Pons (tissue), 1 donor: ENCODE results near the gene CACNG3.
"Not testable (repeated sequence)": the region's sequence is repeated elsewhere in the genome, so short reads cannot be mapped to it uniquely, and the experiment has no call there.

ENCODE experiments used
- DNase-seq: peaks from one replicate; pipeline ENCODE4 v3.0.0-alpha.2; 2016; ENCODE audit warnings: low spot score

Gene CACNG3

GRCh38 chr16:24255456-24256371 lies at the start of gene CACNG3:
Gene CACNG3 (plus strand): TSS chr16:24256335. CDS start chr16:24256755, 420 bp downstream.
- DNase-seq: peak; percentile 28

DNA sequence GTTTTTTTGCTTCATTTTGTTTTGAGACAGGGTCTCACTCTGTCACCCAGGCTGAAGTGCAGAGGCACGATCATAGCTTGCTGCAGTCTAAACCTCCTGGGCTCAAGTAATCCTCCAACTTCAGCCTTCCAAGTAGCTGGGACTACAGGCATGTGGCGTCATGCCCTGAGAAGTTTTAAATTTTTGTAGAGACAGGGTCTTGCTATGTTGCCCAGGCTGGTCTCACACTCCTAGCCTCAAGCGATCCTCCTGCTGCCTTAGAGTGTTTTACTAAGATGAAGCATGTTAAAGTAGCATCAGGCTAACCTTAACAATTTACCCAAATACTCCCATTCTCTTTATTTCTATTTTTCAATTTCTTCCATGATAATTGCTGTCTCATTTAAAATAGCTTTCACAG lies 49.2 kb upstream of the CACNG3 start:
- DNase-seq: no peak

DNA sequence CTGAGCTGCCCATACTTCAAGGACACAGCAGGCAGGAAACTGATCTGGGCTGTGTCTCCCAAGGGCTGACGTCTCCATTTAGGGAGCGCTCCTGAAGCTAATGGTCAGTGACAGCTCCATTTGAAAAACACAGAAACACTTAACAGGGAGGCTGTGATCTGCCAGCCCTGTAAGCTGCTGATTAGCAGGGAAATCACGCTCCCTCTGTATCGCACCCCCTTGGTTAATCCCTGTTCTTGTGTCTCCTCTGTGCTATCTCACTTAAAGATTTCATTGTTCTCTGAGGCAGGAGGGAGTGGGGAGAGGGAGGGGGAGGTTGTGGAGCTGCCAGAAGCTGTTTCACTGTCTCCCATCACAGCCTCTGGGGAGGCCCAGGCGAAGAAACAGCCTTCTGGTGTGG lies 47.4 kb upstream of the CACNG3 start:
- DNase-seq: peak; percentile 96

DNA sequence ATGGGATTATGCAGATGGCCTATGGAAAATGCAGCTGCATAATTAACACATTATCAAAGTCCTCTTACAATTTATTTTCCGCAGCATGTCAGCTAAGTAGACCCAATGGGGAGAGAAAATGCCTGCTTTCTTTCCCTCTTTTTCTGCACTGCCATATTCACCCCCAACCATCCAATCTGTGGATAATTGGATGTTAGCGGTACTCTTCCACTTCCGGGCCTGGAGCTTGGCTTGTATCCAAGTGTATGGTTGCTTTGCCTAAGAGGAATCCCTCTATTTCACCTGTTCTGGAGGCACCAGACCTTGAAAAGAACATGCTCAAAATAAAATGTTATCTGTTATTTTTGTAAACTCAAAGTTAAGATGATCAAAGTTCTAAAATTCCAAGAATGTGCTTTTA lies 41.1 kb upstream of the CACNG3 start:
- no peak for DNase-seq

DNA sequence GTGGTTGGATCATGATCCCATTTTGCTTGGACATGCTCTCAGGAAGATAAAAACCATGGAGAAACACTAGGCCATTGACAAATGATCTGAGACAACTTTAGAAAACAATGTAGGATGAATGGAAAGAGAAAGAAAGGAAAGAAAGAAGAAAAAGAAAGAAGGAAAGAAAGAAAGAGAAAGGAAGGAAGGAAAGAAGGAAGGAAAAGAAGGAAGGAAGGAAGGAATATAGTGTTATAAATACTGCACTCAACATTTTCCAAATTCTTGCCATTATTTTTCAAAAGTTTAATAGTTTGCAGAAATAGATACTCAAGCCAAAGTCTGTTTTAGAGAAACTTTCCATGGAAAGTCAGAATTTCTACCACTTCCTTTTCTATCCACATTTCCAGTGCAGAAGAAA lies 39.2 kb upstream of the CACNG3 start:
- no peak for DNase-seq

GRCh38 chr16:24217461-24217860 lies 38.7 kb upstream of the CACNG3 start:
- DNase-seq: no peak

GRCh38 chr16:24218299-24218698 lies 37.8 kb upstream of the CACNG3 start:
- DNase-seq: no peak

GRCh38 chr16:24221219-24221618 lies 34.9 kb upstream of the CACNG3 start:
- no peak for DNase-seq

GRCh38 chr16:24228514-24228913 lies 27.6 kb upstream of the CACNG3 start:
- DNase-seq: no peak

- no peak for DNase-seq
These were observed 23.2 kb upstream of the CACNG3 start for GRCh38 chr16:24232936-24233335.

DNA sequence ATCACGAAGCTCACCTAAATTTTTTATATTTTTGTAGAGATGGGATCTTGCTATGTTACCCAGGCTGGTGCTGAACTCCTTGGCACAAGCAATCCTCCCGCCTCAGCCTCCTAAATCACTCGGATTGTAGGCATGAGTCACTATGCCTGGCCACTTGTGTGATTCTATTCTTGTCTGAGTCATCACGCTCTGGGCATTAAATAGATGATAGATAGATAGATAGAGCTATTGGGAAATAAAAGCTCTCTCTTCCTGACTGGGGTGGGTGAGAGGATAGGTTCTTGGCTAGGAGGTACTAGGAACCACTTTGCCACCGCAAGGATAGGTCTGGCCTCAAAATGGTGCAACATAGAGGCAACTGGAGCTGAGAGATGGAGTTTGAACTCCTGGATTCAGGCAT lies 21.4 kb upstream of the CACNG3 start:
- no peak for DNase-seq

DNA sequence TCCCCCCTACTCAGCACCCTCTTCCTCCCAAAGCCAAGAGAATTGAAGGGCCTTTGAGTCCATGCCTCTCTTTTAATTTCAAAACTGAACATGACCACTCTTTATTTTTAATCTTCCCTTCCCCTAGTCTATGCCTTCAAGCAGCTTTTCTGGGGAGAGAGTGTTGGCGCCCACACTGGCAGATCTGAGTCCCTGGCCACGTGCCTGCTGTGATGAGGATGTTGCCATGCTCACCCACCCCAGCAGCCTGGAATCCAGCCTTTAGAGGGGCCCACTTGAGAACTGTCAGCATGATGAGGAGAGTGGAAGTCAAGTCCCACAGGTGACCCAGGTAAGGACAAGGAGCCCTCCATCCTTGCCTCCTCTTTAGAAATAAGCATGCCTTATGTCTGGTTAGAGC lies 20.3 kb upstream of the CACNG3 start:
- DNase-seq: no peak

- not testable (repeated sequence) for DNase-seq
These were observed 17.3 kb upstream of the CACNG3 start for GRCh38 chr16:24238846-24239245.

GRCh38 chr16:24246911-24247607 lies 9.1 kb upstream of the CACNG3 start:
- DNase-seq: no peak

DNA sequence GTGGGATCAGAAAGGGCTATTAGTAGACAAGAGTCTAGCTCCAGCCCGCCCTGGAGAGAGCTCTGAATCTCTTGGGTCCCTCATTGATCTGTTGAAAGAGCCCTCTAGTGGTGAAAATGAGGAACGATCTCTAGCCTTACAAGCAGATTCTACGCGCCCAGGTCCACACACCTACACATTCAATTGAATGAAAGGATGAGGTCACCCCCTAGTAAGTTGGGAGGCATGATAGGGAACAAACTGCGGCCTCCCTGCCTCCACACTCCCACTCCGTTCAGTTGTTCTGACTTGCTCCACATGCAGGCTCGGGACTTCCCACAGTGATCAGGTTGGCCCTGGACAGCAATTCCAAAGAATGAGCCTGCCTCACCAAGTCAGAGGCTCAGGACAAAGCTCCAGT lies 2.9 kb upstream of the CACNG3 start:
- DNase-seq: peak; percentile 71

DNA sequence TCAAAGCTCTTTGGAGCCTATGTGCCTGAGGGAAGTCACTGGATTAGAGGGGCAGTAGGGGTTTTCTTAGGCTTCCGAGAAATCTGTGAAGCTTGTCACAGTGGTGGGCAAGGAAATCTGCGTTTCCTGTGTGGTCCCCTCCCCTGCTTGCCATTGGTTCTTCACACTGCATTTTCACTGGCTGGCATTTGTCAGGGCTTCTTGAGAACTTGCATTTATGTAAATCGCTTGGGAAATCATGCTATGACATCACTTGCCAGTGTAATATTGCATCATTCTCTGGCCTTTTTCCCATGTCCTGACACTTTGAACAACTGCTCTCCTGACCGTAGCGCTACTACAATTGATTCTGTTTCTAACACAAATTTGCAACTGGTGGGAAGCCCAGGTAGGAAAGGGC lies 1.8 kb downstream of the CACNG3 start:
- no peak for DNase-seq

- DNase-seq: no peak
These were observed 2.7 kb downstream of the CACNG3 start for GRCh38 chr16:24258791-24259190.

- no peak for DNase-seq
These were observed 6.7 kb downstream of the CACNG3 start for GRCh38 chr16:24262816-24263215.

DNA sequence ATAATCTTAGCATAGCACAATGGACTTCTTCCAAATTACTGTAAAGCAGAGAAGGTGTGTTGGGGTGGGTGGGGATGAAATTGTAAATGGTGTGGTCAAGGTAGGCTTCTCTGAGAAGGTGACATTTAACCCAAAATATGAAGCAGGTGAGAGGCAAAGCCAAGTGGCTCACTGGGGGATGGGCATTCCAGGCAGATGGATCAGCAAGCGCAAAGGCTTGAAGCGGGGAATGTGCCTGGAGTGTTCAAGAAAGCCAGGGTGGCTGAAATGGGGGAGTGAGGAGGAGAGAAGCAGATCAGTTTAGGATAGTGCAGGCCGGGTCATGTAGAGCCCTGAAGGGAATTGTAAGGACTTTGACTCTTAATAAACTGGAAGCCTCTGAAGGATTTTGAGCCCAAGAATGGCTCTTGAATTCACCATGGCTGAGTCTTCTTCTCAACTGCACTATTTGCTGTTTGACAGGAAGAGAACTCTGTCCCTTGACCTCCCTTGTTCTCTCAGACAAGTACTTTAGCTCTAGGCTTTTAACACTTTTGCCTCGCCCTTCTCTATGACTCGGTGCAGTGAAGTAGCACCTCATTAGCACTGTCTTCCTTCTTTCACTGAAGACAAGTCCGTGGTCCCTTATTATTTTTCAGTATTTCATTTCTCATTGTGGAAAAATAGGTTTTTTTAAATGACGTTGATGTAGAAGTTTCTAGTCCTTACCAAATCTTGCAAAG lies 14.7 kb downstream of the CACNG3 start:
- DNase-seq: no peak

- DNase-seq: no peak
These were observed 16.2 kb downstream of the CACNG3 start for GRCh38 chr16:24272379-24272778.

GRCh38 chr16:24273508-24274182 lies 17.5 kb downstream of the CACNG3 start:
- DNase-seq: no peak

DNA sequence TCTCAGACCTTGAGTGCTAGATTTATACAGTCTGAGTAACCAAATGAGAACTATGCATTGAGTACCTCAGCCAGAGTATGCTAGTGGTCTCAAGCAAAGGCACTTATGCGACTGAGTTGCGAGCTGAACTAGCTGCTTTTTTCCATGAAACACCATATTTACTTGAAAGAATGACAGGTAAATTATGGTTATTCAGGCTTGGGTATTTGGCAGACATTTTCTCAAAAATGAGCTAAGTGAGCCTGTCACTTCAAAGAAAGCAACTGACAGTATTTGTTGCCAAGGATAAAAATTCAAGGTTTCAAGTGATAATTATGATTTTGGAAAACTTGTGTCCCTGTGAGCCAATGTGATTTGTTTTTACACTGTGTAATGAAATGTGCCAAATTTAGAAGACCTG lies 19.3 kb downstream of the CACNG3 start:
- no peak for DNase-seq
